ENCODE measurements around the gene XPR1.
"Not testable (repeated sequence)": the region's sequence is repeated elsewhere in the genome, so short reads cannot be mapped to it uniquely, and the experiment has no call there.

Gene XPR1

DNA sequence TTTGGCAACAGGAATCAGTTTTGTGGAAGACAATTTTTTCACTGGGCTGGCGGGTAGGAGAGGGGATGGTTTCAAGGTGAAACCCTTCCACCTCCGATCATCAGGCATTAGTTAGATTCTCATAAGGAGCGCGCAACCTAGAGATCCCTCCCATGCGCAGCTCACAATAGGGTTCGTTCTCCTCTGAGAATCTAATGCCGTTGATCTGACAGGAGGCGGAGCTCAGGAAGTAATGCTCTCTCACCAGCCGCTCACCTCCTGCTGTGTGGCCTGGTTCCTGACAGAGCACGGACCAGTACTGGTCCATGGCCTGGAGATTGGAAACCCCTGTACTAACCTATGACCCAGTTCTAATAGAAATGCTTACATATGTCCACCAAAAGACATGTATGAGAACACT is 184.3 kb downstream of the XPR1 start:
- no peak overlapping the region for H3K4me3 ChIP-seq (ENCODE audit: insufficient read depth, low read depth, low read length)
- no peak overlapping the region for H3K27ac ChIP-seq (ENCODE audit: insufficient read depth, low read depth, low read length, poor library complexity, severe bottlenecking)
- WGBS, 2 experiments: 76 to 79% methylated on average over 10 of the region's 10 CpGs
- H3K9me3 ChIP-seq (ENCODE audit: control insufficient read depth, low read length): no peaks in the 10 kb centered on the region
- no peaks in the 10 kb centered on the region for H3K4me1 ChIP-seq (ENCODE audit: control insufficient read depth, insufficient read depth, low read length)
- H3K36me3 ChIP-seq (ENCODE audit: control insufficient read depth, insufficient read depth, low read length): no peaks in the 10 kb centered on the region
- no peaks in the 10 kb centered on the region for H3K27me3 ChIP-seq (ENCODE audit: control insufficient read depth, insufficient read depth, low read length, poor library complexity, severe bottlenecking)

DNA sequence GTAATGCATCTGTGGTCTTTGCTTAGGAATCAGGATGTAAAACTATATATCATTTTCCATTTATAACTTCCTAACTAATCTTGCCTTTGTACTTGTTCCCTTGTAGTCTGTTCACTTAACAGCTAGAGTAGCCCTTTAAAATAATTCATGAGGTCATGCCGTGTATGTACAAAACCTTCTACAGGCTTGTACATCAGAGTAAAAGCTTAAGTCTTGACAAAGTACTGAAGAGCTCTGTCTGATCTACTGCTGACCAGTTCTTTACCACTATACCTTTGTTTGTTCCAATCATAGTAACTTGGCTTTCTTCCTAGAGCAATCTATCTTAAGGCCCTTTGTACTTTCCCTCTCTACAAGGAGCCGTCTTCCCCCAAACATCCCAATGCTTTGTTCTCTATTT is 190.1 kb downstream of the XPR1 start:
- 89 to 91% methylated on average over 2 of the region's 2 CpGs for WGBS, 2 experiments
- H3K4me3 ChIP-seq (ENCODE audit: insufficient read depth, low read depth, low read length): no peak overlapping the region
- no peaks in the 10 kb centered on the region for H3K4me1 ChIP-seq (ENCODE audit: control insufficient read depth, insufficient read depth, low read length)

DNA sequence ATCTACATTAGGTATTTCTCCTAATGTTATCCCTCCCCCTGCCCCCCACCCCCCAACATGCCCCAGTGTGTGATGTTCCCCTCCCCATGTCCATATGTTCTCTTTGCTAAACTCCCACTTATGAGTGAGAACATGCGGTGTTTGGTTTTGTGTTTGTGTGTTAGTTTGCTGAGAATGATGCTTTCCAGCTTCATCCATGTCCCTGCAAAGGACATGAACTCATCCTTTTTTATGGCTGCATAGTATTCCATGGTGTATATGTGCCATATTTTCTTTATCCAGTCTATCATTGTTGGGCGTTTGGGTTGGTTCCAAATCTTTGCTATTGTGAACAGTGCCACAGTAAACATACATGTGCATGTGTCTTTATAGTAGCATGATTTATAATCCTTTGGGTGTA is 199.7 kb downstream of the XPR1 start:
- not testable (repeated sequence) for H3K36me3 ChIP-seq (ENCODE audit: control insufficient read depth, insufficient read depth, low read length); H3K27me3 ChIP-seq (ENCODE audit: control insufficient read depth, insufficient read depth, low read length, poor library complexity, severe bottlenecking); H3K4me1 ChIP-seq (ENCODE audit: control insufficient read depth, insufficient read depth, low read length); H3K9me3 ChIP-seq (ENCODE audit: control insufficient read depth, low read length); H3K4me3 ChIP-seq (ENCODE audit: insufficient read depth, low read depth, low read length); H3K27ac ChIP-seq (ENCODE audit: insufficient read depth, low read depth, low read length, poor library complexity, severe bottlenecking)
- WGBS, 2 experiments: 79 to 83% methylated on average over 2 of the region's 2 CpGs

More for the DNA sequence above, 190.1 kb downstream of the XPR1 start:
- no peaks in the 10 kb centered on the region for H3K9me3 ChIP-seq (ENCODE audit: control insufficient read depth, low read length)
- no peaks in the 10 kb centered on the region for H3K27me3 ChIP-seq (ENCODE audit: control insufficient read depth, insufficient read depth, low read length, poor library complexity, severe bottlenecking)
- H3K36me3 ChIP-seq (ENCODE audit: control insufficient read depth, insufficient read depth, low read length): no peaks in the 10 kb centered on the region
- no peak overlapping the region for H3K27ac ChIP-seq (ENCODE audit: insufficient read depth, low read depth, low read length, poor library complexity, severe bottlenecking)

DNA sequence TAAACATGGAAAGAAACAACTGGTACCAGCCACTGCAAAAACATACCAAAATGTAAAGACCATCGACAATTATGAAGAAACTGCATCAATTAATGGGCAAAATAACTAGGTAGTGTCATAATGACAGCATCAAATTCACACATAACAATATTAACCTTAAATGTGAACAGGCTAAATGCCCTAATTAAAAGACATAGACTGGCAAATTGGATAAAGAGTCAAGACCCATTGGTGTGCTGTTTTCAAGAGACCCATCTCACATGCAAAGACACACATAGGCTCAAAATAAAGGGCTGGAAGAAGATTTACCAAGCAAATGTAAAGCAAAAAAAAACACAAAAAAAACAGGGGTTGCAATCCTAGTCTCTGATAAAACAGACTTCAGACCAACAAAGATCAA is 201.4 kb downstream of the XPR1 start:
- not testable (repeated sequence) for H3K9me3 ChIP-seq (ENCODE audit: control insufficient read depth, low read length); H3K27ac ChIP-seq (ENCODE audit: insufficient read depth, low read depth, low read length, poor library complexity, severe bottlenecking); H3K4me3 ChIP-seq (ENCODE audit: insufficient read depth, low read depth, low read length); H3K36me3 ChIP-seq (ENCODE audit: control insufficient read depth, insufficient read depth, low read length); H3K27me3 ChIP-seq (ENCODE audit: control insufficient read depth, insufficient read depth, low read length, poor library complexity, severe bottlenecking)
- WGBS, 2 experiments: 67 to 88% methylated on average over 1 of the region's 1 CpG
- peaks cover 18% of the 10 kb centered on the region for H3K4me1 ChIP-seq (ENCODE audit: control insufficient read depth, insufficient read depth, low read length)

DNA sequence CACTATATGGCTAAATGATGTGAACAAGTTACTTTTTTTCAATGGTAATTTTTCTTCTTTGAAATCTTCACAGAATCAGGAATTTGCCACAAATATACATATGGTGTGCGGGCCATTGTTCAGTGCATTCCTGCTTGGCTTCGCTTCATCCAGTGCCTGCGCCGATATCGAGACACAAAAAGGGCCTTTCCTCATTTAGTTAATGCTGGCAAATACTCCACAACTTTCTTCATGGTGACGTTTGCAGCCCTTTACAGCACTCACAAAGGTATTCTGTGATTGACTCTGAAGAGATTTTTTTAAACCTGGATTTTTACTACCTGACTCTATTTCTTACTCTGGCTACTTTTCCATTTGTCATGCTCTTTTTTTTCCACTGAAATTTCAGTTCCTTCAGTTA is 204.6 kb downstream of the XPR1 start:
- peak overlapping the region; percentile 73 for H3K27ac ChIP-seq (ENCODE audit: insufficient read depth, low read depth, low read length, poor library complexity, severe bottlenecking)
- H3K27me3 ChIP-seq (ENCODE audit: control insufficient read depth, insufficient read depth, low read length, poor library complexity, severe bottlenecking): no peaks in the 10 kb centered on the region
- WGBS, 2 experiments: 71 to 75% methylated on average over 6 of the region's 6 CpGs
- H3K4me3 ChIP-seq (ENCODE audit: insufficient read depth, low read depth, low read length): no peak overlapping the region
- no peaks in the 10 kb centered on the region for H3K9me3 ChIP-seq (ENCODE audit: control insufficient read depth, low read length)
- H3K4me1 ChIP-seq (ENCODE audit: control insufficient read depth, insufficient read depth, low read length): peaks cover 26% of the 10 kb centered on the region
- H3K36me3 ChIP-seq (ENCODE audit: control insufficient read depth, insufficient read depth, low read length): no peaks in the 10 kb centered on the region

DNA sequence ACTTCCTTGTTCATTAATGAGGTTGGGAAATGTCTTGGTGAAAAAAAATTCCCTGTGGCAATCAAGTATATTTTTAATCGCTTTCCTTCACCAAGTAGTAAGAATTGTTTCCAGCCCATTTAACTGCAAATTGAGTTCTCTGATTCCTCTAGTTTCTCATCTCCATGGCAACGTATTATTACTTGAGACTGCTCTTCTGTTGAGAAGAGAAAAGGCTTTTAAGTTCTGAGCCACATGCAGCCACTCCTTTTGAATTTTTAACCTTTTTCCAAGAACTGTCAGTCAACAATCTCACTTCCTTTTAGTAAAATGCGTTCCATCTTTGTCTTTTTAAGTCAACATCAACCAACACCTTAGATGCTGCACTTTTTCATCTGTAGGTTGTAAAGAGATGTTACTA is 205.2 kb downstream of the XPR1 start:
- Histone ChIP-seq H3K4me1 (ENCODE audit: control insufficient read depth, insufficient read depth, low read length) (peaks cover 32% of the 10 kb centered on the region), H3K9me3 (ENCODE audit: control insufficient read depth, low read length) (no peaks in the 10 kb centered on the region), H3K27me3 (ENCODE audit: control insufficient read depth, insufficient read depth, low read length, poor library complexity, severe bottlenecking) (no peaks in the 10 kb centered on the region), H3K36me3 (ENCODE audit: control insufficient read depth, insufficient read depth, low read length) (no peaks in the 10 kb centered on the region), H3K27ac (ENCODE audit: insufficient read depth, low read depth, low read length, poor library complexity, severe bottlenecking) (peak overlapping the region; percentile 73), H3K4me3 (ENCODE audit: insufficient read depth, low read depth, low read length) (no peak overlapping the region)
- WGBS, 2 experiments: 2 to 11% methylated on average over 3 of the region's 3 CpGs

DNA sequence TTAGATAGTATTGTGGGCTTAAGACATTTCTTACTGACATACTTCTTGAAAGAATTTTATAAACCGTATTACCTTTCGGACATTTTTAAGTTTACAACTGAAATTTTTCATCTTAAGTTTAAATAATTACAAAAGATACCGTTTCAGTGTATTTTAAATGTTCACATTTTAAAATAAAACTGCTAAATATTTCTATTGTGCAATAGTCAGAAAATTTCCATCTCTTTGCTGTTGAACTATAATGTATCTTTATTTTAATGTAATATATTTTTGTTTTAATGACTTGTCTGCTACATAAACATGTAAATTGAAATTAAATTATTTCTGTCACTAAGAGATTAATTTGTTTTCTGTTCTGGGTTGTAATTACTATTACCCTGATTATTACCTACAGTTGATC is 206.7 kb downstream of the XPR1 start:
- WGBS, 2 experiments: no CpG with 5 or more reads among the region's 3 CpGs
- H3K4me3 ChIP-seq (ENCODE audit: insufficient read depth, low read depth, low read length): no peak overlapping the region
- no peaks in the 10 kb centered on the region for H3K36me3 ChIP-seq (ENCODE audit: control insufficient read depth, insufficient read depth, low read length)
- no peak overlapping the region for H3K27ac ChIP-seq (ENCODE audit: insufficient read depth, low read depth, low read length, poor library complexity, severe bottlenecking)
- H3K27me3 ChIP-seq (ENCODE audit: control insufficient read depth, insufficient read depth, low read length, poor library complexity, severe bottlenecking): no peaks in the 10 kb centered on the region
- peaks cover 42% of the 10 kb centered on the region for H3K4me1 ChIP-seq (ENCODE audit: control insufficient read depth, insufficient read depth, low read length)
- H3K9me3 ChIP-seq (ENCODE audit: control insufficient read depth, low read length): no peaks in the 10 kb centered on the region

DNA sequence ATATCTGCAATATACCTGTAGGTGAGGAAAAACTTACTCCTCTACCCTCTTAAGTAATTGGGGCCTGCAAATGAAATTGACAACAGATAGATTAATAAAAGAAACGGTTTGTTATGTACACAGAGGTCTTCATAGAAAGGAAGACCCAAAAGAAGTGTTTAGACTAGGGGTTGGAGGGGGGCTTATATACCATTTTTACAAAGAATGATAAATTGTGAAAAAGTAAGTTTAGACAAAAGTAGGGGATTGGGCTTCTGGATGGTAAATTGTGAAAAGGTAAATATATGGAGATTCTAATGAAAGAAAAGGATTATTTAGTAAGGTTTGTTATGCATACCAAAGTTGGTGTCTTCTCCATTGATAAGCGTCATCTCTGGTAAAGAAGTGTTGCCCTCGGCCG is 207.7 kb downstream of the XPR1 start:
- Histone ChIP-seq H3K9me3 (ENCODE audit: control insufficient read depth, low read length) (no peaks in the 10 kb centered on the region), H3K36me3 (ENCODE audit: control insufficient read depth, insufficient read depth, low read length) (no peaks in the 10 kb centered on the region), H3K4me3 (ENCODE audit: insufficient read depth, low read depth, low read length) (no peak overlapping the region), H3K27ac (ENCODE audit: insufficient read depth, low read depth, low read length, poor library complexity, severe bottlenecking) (no peak overlapping the region), H3K27me3 (ENCODE audit: control insufficient read depth, insufficient read depth, low read length, poor library complexity, severe bottlenecking) (no peaks in the 10 kb centered on the region), H3K4me1 (ENCODE audit: control insufficient read depth, insufficient read depth, low read length) (peaks cover 42% of the 10 kb centered on the region)
- 89 to 90% methylated on average over 4 of the region's 4 CpGs for WGBS, 2 experiments

DNA sequence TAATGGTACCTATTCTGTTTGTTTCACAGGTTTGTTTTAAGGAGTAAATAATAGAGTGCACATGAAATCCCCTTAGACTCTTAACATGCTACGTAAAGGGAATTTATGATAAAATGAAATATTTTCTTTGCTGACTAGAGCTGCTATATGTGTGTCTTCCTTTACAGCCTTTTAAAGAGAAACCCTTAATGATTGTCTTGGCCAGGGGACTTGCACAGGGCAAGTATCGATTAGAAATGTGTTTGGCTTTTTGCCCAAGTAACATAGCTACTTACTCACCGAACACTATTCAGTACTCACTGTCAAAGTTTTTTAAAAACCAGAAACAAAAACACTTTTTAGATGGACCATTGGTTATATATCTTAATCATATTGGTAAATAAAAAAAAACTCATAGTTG is 209.6 kb downstream of the XPR1 start:
- no peaks in the 10 kb centered on the region for H3K27me3 ChIP-seq (ENCODE audit: control insufficient read depth, insufficient read depth, low read length, poor library complexity, severe bottlenecking)
- H3K36me3 ChIP-seq (ENCODE audit: control insufficient read depth, insufficient read depth, low read length): no peaks in the 10 kb centered on the region
- peaks cover 35% of the 10 kb centered on the region for H3K4me1 ChIP-seq (ENCODE audit: control insufficient read depth, insufficient read depth, low read length)
- no peaks in the 10 kb centered on the region for H3K9me3 ChIP-seq (ENCODE audit: control insufficient read depth, low read length)
- H3K27ac ChIP-seq (ENCODE audit: insufficient read depth, low read depth, low read length, poor library complexity, severe bottlenecking): no peak overlapping the region
- no peak overlapping the region for H3K4me3 ChIP-seq (ENCODE audit: insufficient read depth, low read depth, low read length)
- WGBS, 2 experiments: 94 to 97% methylated on average over 3 of the region's 3 CpGs

DNA sequence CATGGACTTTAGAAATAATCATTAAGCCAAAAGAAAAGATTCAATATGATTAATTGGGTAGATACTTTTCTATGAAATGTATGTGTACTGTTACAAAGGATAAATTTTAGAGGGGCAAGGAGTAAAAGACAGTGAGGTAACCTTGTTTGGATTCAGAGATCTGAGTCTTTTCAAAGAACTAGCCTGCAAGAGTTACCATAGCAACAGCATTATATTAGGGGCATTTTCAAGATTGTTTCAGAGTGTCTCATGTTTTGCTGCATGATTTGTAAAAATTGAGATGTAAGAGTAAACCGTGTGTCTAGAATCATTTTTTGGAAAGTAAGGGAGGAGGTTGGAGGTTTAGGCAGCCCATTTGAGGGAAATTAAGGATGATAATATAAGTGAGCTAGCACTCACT is 210.2 kb downstream of the XPR1 start:
- Histone ChIP-seq H3K27me3 (ENCODE audit: control insufficient read depth, insufficient read depth, low read length, poor library complexity, severe bottlenecking) (no peaks in the 10 kb centered on the region), H3K4me3 (ENCODE audit: insufficient read depth, low read depth, low read length) (no peak overlapping the region), H3K9me3 (ENCODE audit: control insufficient read depth, low read length) (no peaks in the 10 kb centered on the region), H3K27ac (ENCODE audit: insufficient read depth, low read depth, low read length, poor library complexity, severe bottlenecking) (peak overlapping the region; percentile 61), H3K4me1 (ENCODE audit: control insufficient read depth, insufficient read depth, low read length) (peaks cover 33% of the 10 kb centered on the region), H3K36me3 (ENCODE audit: control insufficient read depth, insufficient read depth, low read length) (no peaks in the 10 kb centered on the region)
- WGBS, 2 experiments: 65 to 67% methylated on average over 1 of the region's 1 CpG
